Measurements from ENCODE around the gene GSTT4. TPM values are rescaled to one million over a fixed set of nuclear protein-coding genes. Genes with fewer than 3 reads are reported as not detected.

Gene GSTT4
- total and polyA plus RNA-seq, 9 of the 15 experiments (the other 6 are each of a cell fraction or from before 2014, with no cell fraction given) = not detected

DNA sequence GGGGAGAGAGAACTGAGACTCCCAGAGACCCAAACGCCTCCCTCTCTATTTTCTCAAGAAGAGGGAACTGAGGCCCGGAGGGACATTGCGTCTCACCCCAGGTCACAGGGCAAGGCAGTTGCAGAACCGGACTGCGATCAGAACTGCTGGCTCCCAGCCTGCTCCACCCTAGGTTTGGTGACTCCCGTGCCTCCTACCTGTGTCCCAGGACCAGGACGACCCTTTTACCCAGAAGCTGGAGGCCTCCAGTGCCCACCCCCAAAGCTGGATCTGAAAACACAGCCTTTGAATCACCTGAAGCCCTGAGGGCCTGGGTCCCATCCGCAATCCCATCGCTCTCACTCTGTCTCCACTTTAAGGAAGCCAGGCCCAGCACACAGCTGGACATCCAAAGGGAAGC lies 1.4 kb downstream of the GSTT4 start:
- ChIA-PET CTCF (ENCODE audit: low intra/inter-chr PET ratio) (no interaction called here), POLR2A (no interaction called here)
- no peak for FAIRE-seq
- Histone ChIP-seq H3K9ac (ENCODE audit: insufficient read depth in 1 of 2, low read depth in 2 of 2, low read length in 2 of 2) (peak overlapping the region in 1 of 2 experiments; percentile 21; a peak in 1 of 4 replicates), H3K4me3 (no peak overlapping the region), H3K9me3 (replicated peaks; ENCODE audit: control insufficient read depth, insufficient read depth, low read depth, low read length) (no peaks in the 10 kb centered on the region), H3K9me1 (ENCODE audit: control insufficient read depth, insufficient read depth, low read length) (no peaks in the 10 kb centered on the region), H2AFZ (ENCODE audit: low read depth, low read length) (no peak overlapping the region), H3K4me2 (ENCODE audit: insufficient read depth, low read length) (no peak overlapping the region), H3K27me3 (ENCODE audit: control insufficient read depth in 2 of 2, insufficient read depth in 2 of 2, low read length in 2 of 2) (no peaks in the 10 kb centered on the region), H3K36me3 (ENCODE audit: control insufficient read depth, insufficient read depth, low read length) (no peaks in the 10 kb centered on the region), H3K4me1 (replicated peaks in 1 of 2; ENCODE audit: control insufficient read depth in 2 of 2, insufficient read depth in 2 of 2, low read length in 2 of 2) (peaks cover 4 to 9% of the 10 kb centered on the region in 2 experiments; a peak in 4 of 5 replicates), H4K20me1 (replicated peaks; ENCODE audit: control insufficient read depth, insufficient read depth, low read length) (no peaks in the 10 kb centered on the region), H3K79me2 (ENCODE audit: control insufficient read depth, insufficient read depth, low read length) (no peaks in the 10 kb centered on the region), H3K27ac (ENCODE audit: extremely low read depth, low read depth, low read length) (no peak overlapping the region)
- TF ChIP-seq RFX7 (CRISPR knock-in tag; IDR thresholded peaks at IDR 0.05) (no peak), ZNF41 (CRISPR knock-in tag; conservative IDR thresholded peaks at IDR 0.05) (no peak), ELF1 (tag; IDR thresholded peaks at IDR 0.05) (no peak), ZNF76 (CRISPR knock-in tag; IDR thresholded peaks at IDR 0.05; ENCODE audit: borderline replicate concordance) (no peak), IRF2 (CRISPR knock-in tag; IDR thresholded peaks at IDR 0.05) (no peak), MCM5 (IDR thresholded peaks at IDR 0.05; ENCODE audit: low read depth) (no peak), ZNF583 (CRISPR knock-in tag; IDR thresholded peaks at IDR 0.05) (no peak), POLR3A (IDR thresholded peaks at IDR 0.05; ENCODE audit: borderline replicate concordance, extremely low read depth, insufficient read depth, insufficient read length) (no peak)
- intact Hi-C loops (cut with micrococcal nuclease) (no loop called here), in situ Hi-C loops (cut with MboI) (no loop called here)
- 47% methylated on average over 9 of the region's 9 CpGs for WGBS (ENCODE audit: insufficient coverage, low coverage, missing lambda C conversion rate)
- ATAC-seq = no peak
- BruUV-seq (replicated peaks) = no TSS peak
- no peak for DNase-seq (ENCODE audit: extremely low read depth in 1 of 4, low spot score in 3 of 4)

All from K562 (cell line).